H1 (cell line): ENCODE results near the gene HDLBP. TPM values are rescaled to one million over a fixed set of nuclear protein-coding genes. Genes with fewer than 3 reads are reported as not detected.

ENCODE experiments used
- EGR1 ChIP-seq: IDR thresholded peaks from 2 replicates; pipeline ENCODE4 v1.6.1; 2011; ENCODE audit warnings: low read depth, low read length, borderline replicate concordance
- HDAC2 ChIP-seq, 2 experiments: fragments of 300-600 bp in 1 of 2; sonication (generic) in 1 of 2; IDR thresholded peaks; 2 replicates each; pipeline ENCODE4 v1.6.1; 2011 to 2012; ENCODE audit warnings: low read depth in 2 of 2, low read length in 2 of 2, mild to moderate bottlenecking in 2 of 2, moderate library complexity in 2 of 2, borderline replicate concordance in 1 of 2, inconsistent platforms in 1 of 2
- PHF8 ChIP-seq: fragments of 200-600 bp; sonication (generic); conservative IDR thresholded peaks from 2 replicates; pipeline ENCODE4 v1.7.1; 2012; ENCODE audit warnings: low read depth, mild to moderate bottlenecking, inconsistent platforms, low read length, moderate library complexity
- POLR2A ChIP-seq, 2 experiments: IDR thresholded peaks; 1 replicate in 1 of 2; 2 replicates in 1 of 2; pipeline ENCODE4 v1.6.1; 2011; ENCODE audit warnings: low read depth in 2 of 2, low read length in 2 of 2, mild to moderate bottlenecking in 2 of 2; ENCODE audit errors: control extremely low read depth in 1 of 2
- POLR2AphosphoS5 ChIP-seq: IDR thresholded peaks from 2 replicates; pipeline ENCODE4 v1.6.1; 2011; ENCODE audit warnings: low read depth, low read length
- polyA plus RNA-seq, 7 experiments: library from polyadenylated mRNA; depleted of rRNA in 3 of 7; stranded (reverse) in 5 of 7; unstranded in 2 of 7; fragments of >200 nt in 5 of 7; fragments of 200-250 nt in 2 of 7; gene quantifications; 1 replicate in 5 of 7; 2 replicates in 1 of 7; 4 replicates in 1 of 7; pipeline versions ENCODE4 v1.2.1 to v1.2.3, GENCODE V29; 2011 to 2013; ENCODE audit warnings: missing spikeins in 2 of 7, mixed read lengths in 2 of 7
- total RNA-seq: library from RNA; stranded (reverse); fragmentation: NEBNext Ultra II Directional; extraction: Animal tissue kit (Norgen Biotek cat#: 25700); gene quantifications from 2 replicates; pipeline ENCODE4 v1.2.1, GENCODE V29; 2021
- TF ChIP-seq, protein P1 (sequence below): IDR thresholded peaks from 2 replicates; pipeline ENCODE4 v1.6.1; 2012; ENCODE audit warnings: low read length, inconsistent platforms

Gene HDLBP
- total and polyA plus RNA-seq, 2 of the 8 experiments (the other 6 are each of a cell fraction or from before 2014, with no cell fraction given), result 185 to 360 TPM

DNA sequence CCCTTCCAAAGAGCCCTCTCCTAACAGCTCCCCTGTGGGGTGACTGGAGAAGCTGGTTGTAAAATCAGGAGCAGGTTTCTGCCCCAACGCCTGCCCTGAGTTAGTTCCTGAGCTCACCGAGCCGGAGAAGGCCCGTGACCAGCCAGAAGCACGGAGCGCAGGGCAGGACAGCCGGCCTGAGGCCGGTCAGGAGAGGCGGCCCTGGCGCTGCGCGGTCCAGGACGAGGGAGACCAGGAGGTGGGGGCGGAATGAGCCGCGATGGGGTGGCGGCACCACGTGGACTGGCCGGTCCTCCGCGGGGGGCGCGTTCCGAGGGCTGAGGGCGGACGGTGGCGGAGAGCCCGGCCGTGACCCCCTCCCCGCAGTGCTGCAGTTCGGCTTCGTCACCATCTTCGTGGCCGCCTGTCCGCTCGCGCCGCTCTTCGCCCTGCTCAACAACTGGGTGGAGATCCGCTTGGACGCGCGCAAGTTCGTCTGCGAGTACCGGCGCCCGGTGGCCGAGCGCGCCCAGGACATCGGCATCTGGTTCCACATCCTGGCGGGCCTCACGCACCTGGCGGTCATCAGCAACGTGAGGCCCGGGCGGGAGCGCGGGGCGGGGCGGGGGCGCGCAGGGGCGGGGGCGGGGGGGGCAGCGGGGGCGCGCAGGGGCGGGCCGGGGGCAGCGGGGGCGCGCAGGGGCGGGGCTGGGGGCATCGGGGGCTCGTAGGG lies 98.0 kb downstream of the HDLBP start (continued):
- TF ChIP-seq, protein P1, sequence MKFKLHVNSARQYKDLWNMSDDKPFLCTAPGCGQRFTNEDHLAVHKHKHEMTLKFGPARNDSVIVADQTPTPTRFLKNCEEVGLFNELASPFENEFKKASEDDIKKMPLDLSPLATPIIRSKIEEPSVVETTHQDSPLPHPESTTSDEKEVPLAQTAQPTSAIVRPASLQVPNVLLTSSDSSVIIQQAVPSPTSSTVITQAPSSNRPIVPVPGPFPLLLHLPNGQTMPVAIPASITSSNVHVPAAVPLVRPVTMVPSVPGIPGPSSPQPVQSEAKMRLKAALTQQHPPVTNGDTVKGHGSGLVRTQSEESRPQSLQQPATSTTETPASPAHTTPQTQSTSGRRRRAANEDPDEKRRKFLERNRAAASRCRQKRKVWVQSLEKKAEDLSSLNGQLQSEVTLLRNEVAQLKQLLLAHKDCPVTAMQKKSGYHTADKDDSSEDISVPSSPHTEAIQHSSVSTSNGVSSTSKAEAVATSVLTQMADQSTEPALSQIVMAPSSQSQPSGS, result no peak
- TF ChIP-seq POLR2A (IDR thresholded peaks at IDR 0.05; ENCODE audit: control extremely low read depth in 1 of 2, low read depth in 2 of 2, low read length in 2 of 2) (peak in 1 of 2 experiments; percentile 55; a peak in 1 of 3 replicates), PHF8 (peak; percentile 31), EGR1 (no peak), POLR2AphosphoS5 (peak; percentile 36; the same call in 1 of the 2 replicates), HDAC2 (IDR thresholded peaks at IDR 0.05; ENCODE audit: borderline replicate concordance in 1 of 2, low read depth in 2 of 2, low read length in 2 of 2) (no peak; a peak in 1 of 4 replicates)
